HG03175 (cell line): Measurements from ENCODE around the gene SLCO3A1.

Experiments used
- ATAC-seq: cut with Tn5 transposase; IDR thresholded peaks from one replicate; pipeline ENCODE4 v1.9.1; 2021; ENCODE audit warnings: mild to moderate bottlenecking, moderate library complexity; ENCODE audit not compliant: unreplicated experiment

SLCO3A1 gene

GRCh38 chr15:92091155-92091734, 237.7 kb downstream of the SLCO3A1 start:
- ATAC-seq: no peak

- no peak for ATAC-seq
These were observed 239.0 kb downstream of the SLCO3A1 start for GRCh38 chr15:92092289-92093105.

GRCh38 chr15:92095693-92096092, 242.2 kb downstream of the SLCO3A1 start:
- ATAC-seq: peak; percentile 71

- ATAC-seq: peak; percentile 69
These were observed 244.1 kb downstream of the SLCO3A1 start for GRCh38 chr15:92097474-92098178.

GRCh38 chr15:92098869-92099268, 245.4 kb downstream of the SLCO3A1 start:
- no peak for ATAC-seq

- ATAC-seq: no peak
These were observed 246.8 kb downstream of the SLCO3A1 start for GRCh38 chr15:92100301-92100700.

- no peak for ATAC-seq
These were observed 247.2 kb downstream of the SLCO3A1 start for GRCh38 chr15:92100751-92101150.

GRCh38 chr15:92101708-92102394, 248.3 kb downstream of the SLCO3A1 start:
- ATAC-seq: peak; percentile 55

GRCh38 chr15:92102395-92102755, 248.9 kb downstream of the SLCO3A1 start:
- peak; percentile 16 for ATAC-seq

- ATAC-seq: no peak
These were observed 250.6 kb downstream of the SLCO3A1 start for GRCh38 chr15:92104072-92104471.

- no peak for ATAC-seq
These were observed 252.1 kb downstream of the SLCO3A1 start for GRCh38 chr15:92105611-92106010.

- ATAC-seq: no peak
These were observed 254.0 kb downstream of the SLCO3A1 start for GRCh38 chr15:92107510-92107909.

- ATAC-seq: no peak
These were observed 255.8 kb downstream of the SLCO3A1 start for GRCh38 chr15:92109191-92109873.

GRCh38 chr15:92111291-92111690, 257.8 kb downstream of the SLCO3A1 start:
- ATAC-seq: no peak

- no peak for ATAC-seq
These were observed 258.2 kb downstream of the SLCO3A1 start for GRCh38 chr15:92111751-92112150.

- ATAC-seq: no peak
These were observed 258.7 kb downstream of the SLCO3A1 start for GRCh38 chr15:92112180-92112579.

- no peak for ATAC-seq
These were observed 259.2 kb downstream of the SLCO3A1 start for GRCh38 chr15:92112711-92113110.

- no peak for ATAC-seq
These were observed 260.3 kb downstream of the SLCO3A1 start for GRCh38 chr15:92113832-92114231.

- no peak for ATAC-seq
These were observed 262.3 kb downstream of the SLCO3A1 start for GRCh38 chr15:92115834-92116233.

GRCh38 chr15:92116330-92116729, 262.8 kb downstream of the SLCO3A1 start:
- no peak for ATAC-seq

- ATAC-seq: no peak
These were observed 263.8 kb downstream of the SLCO3A1 start for GRCh38 chr15:92117261-92117731.
